ENCODE data around the gene TPI1. TPM values are rescaled to one million over a fixed set of nuclear protein-coding genes. Genes with fewer than 3 reads are reported as not detected.
A peak's percentile ranks its signal among the peaks of the same experiment; 100 is the strongest.

The TPI1 gene
- total and polyA plus RNA-seq, 2 of the 8 experiments (the other 6 are each of a cell fraction or from before 2014, with no cell fraction given), result 910 to 3,018 TPM

DNA sequence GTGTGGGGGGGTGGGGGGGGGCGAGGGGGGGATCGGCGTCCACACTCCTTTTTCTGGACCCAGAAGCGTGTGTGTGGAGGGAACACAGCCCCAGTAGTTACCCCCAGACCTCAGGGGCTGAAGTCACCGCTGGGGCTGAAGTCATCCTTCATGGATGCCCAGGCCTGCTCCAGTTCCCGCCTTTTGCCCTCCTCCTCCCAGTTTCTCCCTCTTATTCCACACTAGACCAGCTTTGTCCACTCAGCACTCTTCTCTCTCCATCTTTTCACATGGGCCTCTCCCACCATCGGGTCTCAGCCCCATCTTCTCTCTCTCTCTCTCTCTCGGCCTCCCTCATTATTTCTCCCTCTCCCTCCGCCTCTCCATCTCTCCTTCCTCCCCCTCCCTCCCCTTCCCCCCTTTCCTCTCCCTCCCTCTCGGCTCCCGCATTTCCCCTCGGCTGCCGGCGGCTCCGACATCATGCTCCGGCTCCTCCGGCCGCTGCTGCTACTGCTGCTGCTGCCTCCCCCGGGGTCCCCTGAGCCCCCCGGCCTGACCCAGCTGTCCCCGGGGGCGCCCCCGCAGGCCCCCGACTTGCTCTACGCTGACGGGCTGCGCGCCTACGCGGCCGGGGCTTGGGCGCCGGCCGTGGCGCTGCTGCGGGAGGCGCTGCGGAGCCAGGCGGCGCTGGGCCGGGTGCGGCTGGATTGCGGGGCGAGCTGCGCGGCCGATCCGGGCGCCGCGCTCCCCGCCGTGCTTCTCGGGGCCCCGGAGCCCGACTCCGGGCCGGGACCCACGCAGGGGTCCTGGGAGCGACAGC, 39.1 kb upstream of the TPI1 start, which contains the start of gene P3H3:
Gene P3H3, plus strand, starts transcription at position 426 of the 799 bp plus-strand sequence. Its CDS starts 34 bp downstream, at position 460.
- Histone ChIP-seq H3K4me3 (ENCODE audit: extremely low read depth in 1 of 4, insufficient read depth in 2 of 4, low read depth in 3 of 4, low read length in 4 of 4) (peak within 1 kb of the TSS; percentile 88 to 94 (median 90)), H2BK15ac (ENCODE audit: low read length) (0 out of 2 replicates have a peak within 1 kb of the TSS, but pooled peaks have one; percentile 72), H3K9me3 (ENCODE audit: insufficient read depth in 2 of 2, low read depth in 1 of 2, low read length in 1 of 2) (no peaks in the 10 kb centered on the region), H3K56ac (replicated peaks; ENCODE audit: insufficient read length, low read depth, low read length) (peak within 1 kb of the TSS; percentile 84), H4K5ac (ENCODE audit: insufficient read length, low read depth, low read length) (peak within 1 kb of the TSS; percentile 86), H2BK12ac (ENCODE audit: low read depth, low read length) (peak within 1 kb of the TSS; percentile 70; the same call in 1 of the 2 replicates), H3K23ac (ENCODE audit: insufficient read length) (no peak within 1 kb of the TSS), H2BK5ac (ENCODE audit: low read depth, low read length) (peak within 1 kb of the TSS; percentile 79; the same call in 1 of the 2 replicates), H3K18ac (ENCODE audit: extremely low read depth, low read length) (peak within 1 kb of the TSS; percentile 76), H3K36me3 (ENCODE audit: control insufficient read depth in 2 of 4, insufficient read depth in 4 of 4, low read length in 3 of 4) (peaks cover 5 to 20% (median 18%) of the 10 kb centered on the region in 4 experiments; a peak in 5 of 8 replicates), H2AFZ (ENCODE audit: low read length) (no peak within 1 kb of the TSS), H3K27ac (ENCODE audit: low read depth, low read length) (peak within 1 kb of the TSS; percentile 59; the same call in 1 of the 2 replicates), H2BK20ac (ENCODE audit: low read length) (no peak within 1 kb of the TSS), H4K8ac (ENCODE audit: extremely low read depth, insufficient read depth, low read length) (peak within 1 kb of the TSS; percentile 66; the same call in 1 of the 2 replicates), H3K4ac (replicated peaks; ENCODE audit: insufficient read length, low read depth, low read length) (peak within 1 kb of the TSS; percentile 66), H3K4me1 (replicated peaks in 1 of 4; ENCODE audit: control insufficient read depth in 3 of 4, insufficient read depth in 4 of 4, low read length in 3 of 4) (peaks cover 4 to 26% (median 19%) of the 10 kb centered on the region in 4 experiments), H3K79me2 (ENCODE audit: control insufficient read depth in 1 of 2, insufficient read depth in 2 of 2, low read length in 2 of 2) (peaks cover 0 to 9% of the 10 kb centered on the region in 2 experiments; a peak in 1 of 4 replicates), H3K27me3 (replicated peaks in 1 of 4; ENCODE audit: control insufficient read depth in 3 of 4, extremely low read depth in 1 of 4, insufficient read depth in 3 of 4, low read length in 3 of 4) (peaks cover 0 to 9% (median 6%) of the 10 kb centered on the region in 4 experiments; a peak in 5 of 7 replicates), H4K91ac (replicated peaks; ENCODE audit: insufficient read length, low read length) (peak within 1 kb of the TSS; percentile 90), H3K9ac (replicated peaks in 1 of 4; ENCODE audit: extremely low read depth in 1 of 4, low read depth in 3 of 4, low read length in 3 of 4) (peak within 1 kb of the TSS; percentile 66 to 84 (median 80)), H3K23me2 (ENCODE audit: low read depth, low read length) (peaks cover 17% of the 10 kb centered on the region), H2BK120ac (replicated peaks; ENCODE audit: low read depth, low read length) (peak within 1 kb of the TSS; percentile 26), H4K20me1 (replicated peaks in 1 of 2; ENCODE audit: control insufficient read depth in 1 of 2, insufficient read depth in 2 of 2, low read length in 2 of 2) (peaks cover 0 to 7% of the 10 kb centered on the region in 2 experiments), H3K79me1 (ENCODE audit: low read depth, low read length) (peaks cover 4% of the 10 kb centered on the region), H3K4me2 (ENCODE audit: insufficient read depth in 1 of 2, low read depth in 2 of 2, low read length in 2 of 2) (peak within 1 kb of the TSS; percentile 77 to 99), H3K14ac (ENCODE audit: insufficient read length) (no peak within 1 kb of the TSS), H2AK5ac (ENCODE audit: low read depth, low read length) (0 out of 2 replicates have a peak within 1 kb of the TSS, but pooled peaks have one; percentile 1)
- DNase-seq (ENCODE audit: low read depth in 1 of 2, low spot score in 2 of 2) (peak in 1 of 2 experiments; percentile 76), FAIRE-seq (no peak)
- CTCF ChIA-PET (ENCODE audit: partially characterized antibody), result interaction anchor here (0.7 to 23.7 kb wide), 8 partner anchors 19 to 224 kb away, joined by 3 to 532 read pairs (median 4); partner anchors contain the start of genes CD4, CDCA3, GNB3 and LAG3
- POLR2A ChIA-PET (ENCODE audit: partially characterized antibody), result interaction anchor here (0.7 to 27.1 kb wide), 18 partner anchors 9 to 128 kb away, joined by 3 to 388 read pairs (median 4); partner anchors contain the start of genes CDCA3, ENO2, GNB3 and MLF2
- WGBS, 2 experiments (ENCODE audit: extremely low coverage in 1 of 2, insufficient coverage in 1 of 2, insufficient read length in 1 of 2, insufficient replicate concordance in 2 of 2, low coverage in 1 of 2, low lambda C conversion rate in 2 of 2, missing lambda C conversion rate in 1 of 2), result 2% methylated on average over 15 of the region's 60 CpGs; no CpG with 5 or more reads in 1 of the 2 experiments
- no peak for TF ChIP-seq BACH1 (IDR thresholded peaks at IDR 0.05; ENCODE audit: low read length)
- TF ChIP-seq RAD21 (IDR thresholded peaks at IDR 0.05 in 1 of 2, conservative IDR thresholded peaks at IDR 0.05 in 1 of 2; ENCODE audit: low read depth in 2 of 2, low read length in 2 of 2), result no peak
- no peak for TF ChIP-seq CREB1 (IDR thresholded peaks at IDR 0.05)
- TF ChIP-seq JUND (IDR thresholded peaks at IDR 0.05; ENCODE audit: low read length), result no peak
- 0 out of 2 replicates have a peak, but pooled peaks have one; percentile 3 for TF ChIP-seq EGR1 (IDR thresholded peaks at IDR 0.05; ENCODE audit: borderline replicate concordance, low read depth, low read length)
- no peak; the same call in 1 of the 2 replicates for TF ChIP-seq PHF8 (conservative IDR thresholded peaks at IDR 0.05; ENCODE audit: low read depth, low read length)
- TF ChIP-seq E2F6 (IDR thresholded peaks at IDR 0.05), result peak; percentile 68
- peak; percentile 11 for TF ChIP-seq KDM4A (IDR thresholded peaks at IDR 0.05; ENCODE audit: low read depth, low read length, severe bottlenecking)
- peak; percentile 27 for TF ChIP-seq TAF7 (optimal IDR thresholded peaks at IDR 0.05; ENCODE audit: borderline replicate concordance, low read depth, low read length)
- TF ChIP-seq SP2 (IDR thresholded peaks at IDR 0.05; ENCODE audit: low read length), result no peak

Measured in H1 (cell line).